ENCODE data around the gene CIRBP.

The CIRBP gene

DNA sequence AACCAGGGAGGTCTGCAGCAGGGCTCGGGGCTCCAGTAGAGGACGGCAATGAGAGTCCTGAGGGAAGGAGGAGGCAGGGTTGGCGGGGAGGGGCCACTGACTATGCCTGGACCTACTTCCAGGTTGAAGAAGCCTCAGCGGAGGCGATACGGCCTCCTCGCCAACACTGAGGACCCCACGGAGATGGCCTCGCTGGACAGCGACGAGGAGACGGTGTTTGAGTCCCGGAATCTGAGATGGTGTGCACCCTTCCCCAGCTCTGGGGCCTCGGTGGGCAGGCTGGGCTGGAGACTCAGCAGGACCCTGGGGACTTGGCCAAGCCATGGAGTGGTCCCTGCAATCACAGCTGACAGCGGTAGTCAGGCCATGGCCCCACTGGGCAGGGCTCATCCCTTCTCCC is 7.9 kb downstream of the CIRBP start:
- no peak for DNase-seq

GRCh38 chr19:1278074-1278473 is 8.9 kb downstream of the CIRBP start:
- no peak for DNase-seq

DNA sequence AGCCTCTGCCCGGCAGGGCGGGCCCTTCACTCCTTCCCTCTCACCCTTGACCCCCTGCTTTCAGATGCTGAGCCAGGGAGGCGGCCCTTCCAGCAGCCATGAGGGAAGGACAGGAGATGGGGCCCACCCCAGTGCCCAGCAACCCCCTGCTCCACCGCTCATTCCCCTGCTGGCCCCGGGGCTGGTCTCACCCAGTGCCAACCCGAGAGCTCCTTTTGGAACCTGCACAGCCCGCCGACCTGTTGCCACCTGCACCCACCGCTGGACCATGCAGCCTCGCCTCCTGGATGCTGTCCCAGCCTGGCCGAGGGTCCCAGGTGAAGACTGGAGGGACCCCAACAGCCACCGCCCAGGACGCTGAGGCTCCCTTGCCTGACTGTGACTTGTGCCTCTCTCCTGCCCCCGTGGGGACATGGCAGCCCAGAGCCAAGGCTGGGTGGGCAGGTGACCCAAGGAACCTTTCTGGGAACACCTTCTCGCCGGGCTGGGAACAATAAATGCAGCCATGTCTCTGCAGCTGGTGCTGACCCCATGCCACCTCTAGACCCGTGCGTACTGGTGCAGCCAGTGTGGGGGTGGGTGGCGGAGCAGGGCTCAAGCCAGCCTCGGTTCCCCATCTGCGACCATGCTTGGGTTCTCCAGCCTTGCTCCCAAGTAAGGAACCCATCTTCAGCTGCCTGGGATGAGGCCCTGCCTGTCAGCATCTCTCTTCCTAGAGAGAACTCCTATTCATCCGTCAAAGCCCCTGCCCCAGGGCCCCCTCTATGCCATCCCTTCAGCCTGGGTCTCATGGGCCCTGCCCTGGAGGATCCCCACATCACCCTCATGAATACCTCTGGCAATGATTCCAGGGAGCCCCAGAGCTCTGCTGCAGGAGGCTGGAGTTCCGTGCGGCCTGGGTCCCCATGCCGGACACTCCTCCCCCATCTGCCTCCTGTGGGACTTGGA is 9.9 kb downstream of the CIRBP start:
- no peak for DNase-seq

DNA sequence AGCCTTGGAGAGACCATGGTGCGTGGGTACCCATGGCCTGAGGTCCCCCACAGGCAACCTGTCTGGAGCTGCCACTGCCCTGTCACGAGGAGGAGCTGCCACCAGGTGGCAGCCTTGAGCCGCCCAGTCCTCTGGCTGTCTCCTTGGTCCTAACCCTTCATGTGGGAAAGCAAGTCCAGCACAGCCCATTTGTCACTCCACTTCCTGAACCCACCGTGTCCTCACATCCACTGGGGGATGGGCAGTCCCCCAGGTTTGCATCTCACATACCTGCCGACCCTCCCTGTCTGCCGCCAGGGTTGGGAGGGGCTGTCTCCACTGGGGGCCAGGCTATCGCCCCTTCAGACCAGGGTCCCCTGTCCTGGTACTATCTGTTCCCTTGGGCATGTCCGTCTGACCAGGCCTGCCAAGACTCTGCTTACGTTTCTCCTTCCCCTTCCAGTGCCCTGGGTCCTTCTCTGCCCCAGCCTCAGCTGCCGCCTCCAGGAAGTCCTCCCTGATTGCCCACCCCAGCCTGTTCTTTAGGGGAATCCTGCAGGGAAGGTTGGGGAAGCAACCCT is 10.7 kb downstream of the CIRBP start:
- peak in 48 of 51 donors; percentile 27 to 89 (median 70) for DNase-seq

DNA sequence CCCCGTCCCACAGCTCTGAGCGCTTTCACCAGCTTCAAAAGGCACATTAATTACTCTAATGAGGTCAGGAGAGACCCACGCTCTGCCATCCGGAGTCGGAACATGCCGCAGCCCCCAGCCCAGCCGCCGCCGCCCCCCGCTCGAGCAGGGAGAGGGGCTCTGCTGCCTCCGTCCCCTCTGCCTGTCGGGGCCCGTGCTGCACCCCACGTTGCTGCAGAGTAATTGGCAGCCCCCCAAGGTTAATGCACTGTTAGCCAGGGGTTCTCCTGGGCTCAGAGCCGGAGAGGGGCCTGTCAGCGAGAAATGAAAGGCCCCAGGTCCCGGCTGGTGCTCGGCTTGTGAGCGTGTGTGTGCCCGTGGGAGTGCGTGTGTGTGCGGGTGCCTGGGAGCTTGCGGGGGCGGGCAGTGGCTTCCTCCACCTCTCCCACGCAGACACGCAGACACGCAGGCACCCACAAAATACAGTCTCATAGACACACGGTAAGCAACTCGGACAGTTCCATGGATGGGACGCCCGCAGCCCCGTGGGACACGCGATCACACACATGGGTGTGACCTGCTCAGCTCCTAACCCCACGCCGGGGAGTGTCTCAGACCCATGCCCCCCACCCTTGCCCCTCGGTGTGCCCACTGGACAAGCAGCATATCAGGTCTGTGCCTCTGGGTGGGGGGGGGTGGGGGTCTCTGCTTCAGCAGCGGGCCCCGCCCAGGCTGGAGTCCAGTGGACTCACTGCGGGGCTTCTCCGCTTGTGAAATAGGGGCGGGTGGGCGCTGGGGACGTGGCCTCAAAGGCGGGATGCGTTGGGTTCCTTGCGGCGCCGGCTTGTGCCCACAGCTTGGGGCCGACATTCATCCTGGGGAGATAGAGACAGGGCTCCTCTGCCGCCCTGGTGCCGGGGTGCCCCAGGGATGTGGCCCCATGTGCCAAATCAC is 11.8 kb downstream of the CIRBP start:
- DNase-seq, result no peak

GRCh38 chr19:1281569-1282287 is 12.6 kb downstream of the CIRBP start:
- no peak for DNase-seq

DNA sequence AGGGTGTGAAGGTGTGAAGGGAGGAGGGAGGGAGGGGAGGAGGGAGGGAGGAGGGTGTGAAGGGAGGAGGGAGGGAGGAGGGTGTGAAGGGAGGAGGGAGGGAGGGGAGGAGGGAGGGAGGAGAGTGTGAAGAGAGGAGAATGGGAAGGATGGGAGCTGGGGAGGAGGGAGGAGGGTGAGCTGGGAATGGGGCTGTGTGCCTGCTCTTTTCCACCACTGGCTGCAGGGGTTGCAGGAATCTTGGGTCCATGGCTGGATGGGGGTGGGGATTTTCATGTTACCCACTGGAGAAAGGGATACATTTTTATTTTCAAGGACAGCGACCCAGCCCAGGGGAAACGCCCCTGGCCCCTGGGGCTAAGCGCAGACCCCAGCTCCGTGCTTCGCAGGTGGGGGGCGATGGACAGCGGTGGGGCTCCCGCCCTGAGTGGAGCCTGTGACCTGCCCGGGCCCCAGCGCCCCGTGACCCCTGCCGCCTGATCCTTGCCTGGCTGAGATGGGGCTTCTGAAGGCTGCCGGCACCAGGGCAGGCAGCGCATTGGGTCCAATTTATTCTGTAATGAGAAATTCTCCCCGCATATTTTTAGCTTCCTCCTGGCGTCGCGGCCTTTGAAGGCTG is 13.6 kb downstream of the CIRBP start:
- DNase-seq, result no peak

DNA sequence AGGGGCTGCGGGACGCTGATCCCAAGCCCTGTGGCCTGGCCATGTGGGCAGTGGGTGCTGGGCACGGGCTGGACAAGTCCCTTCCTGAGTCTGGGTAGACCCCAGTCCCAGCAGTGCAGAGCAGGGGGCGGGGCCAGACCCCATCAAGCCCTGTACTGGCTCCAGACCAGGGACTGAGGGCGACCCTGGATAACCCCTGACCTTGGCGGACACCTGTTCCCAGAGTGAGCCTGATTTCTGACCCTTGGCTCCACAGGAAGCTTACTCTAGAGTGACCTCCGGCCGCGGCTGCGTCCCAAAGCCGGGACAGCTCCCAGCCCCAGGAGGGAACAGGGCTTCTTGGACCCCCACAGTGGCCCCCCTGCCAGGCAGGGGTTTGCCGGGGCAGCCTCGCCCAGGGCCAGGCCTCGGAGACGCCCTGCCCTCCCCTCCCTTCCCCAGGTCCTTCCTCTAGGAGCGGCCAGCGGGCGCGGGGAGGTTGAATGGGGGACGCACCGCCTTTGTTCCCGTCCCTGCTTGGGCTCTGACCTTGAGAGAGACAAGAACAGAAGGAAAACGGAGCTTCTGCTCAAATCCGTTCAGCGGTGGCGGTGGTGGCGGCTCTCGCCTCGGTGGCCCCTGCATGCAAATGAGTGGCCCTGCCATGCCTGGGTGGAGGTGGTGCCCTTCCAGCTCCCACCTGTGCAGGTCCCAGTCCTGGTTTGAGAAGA is 14.2 kb downstream of the CIRBP start:
- no peak for DNase-seq

DNA sequence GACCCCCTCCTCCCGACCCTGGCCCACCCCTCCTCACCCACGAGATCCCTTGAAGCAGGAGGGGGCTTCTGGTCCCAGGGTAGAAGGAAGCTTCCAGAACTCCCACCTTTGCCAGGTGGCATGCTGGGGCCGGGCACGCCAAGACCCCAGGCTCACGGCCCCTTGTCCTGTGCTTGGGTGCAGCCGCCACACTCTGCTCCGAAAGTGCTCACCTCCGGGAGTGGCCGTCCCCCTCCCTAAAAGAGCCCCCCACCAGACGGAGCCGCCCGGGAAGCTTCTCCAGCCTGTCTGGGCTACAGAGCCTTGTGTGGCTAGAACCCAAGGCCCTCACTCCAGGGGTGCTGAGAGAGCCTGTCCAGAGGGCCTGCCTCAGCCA is 14.8 kb downstream of the CIRBP start:
- no peak for DNase-seq

DNA sequence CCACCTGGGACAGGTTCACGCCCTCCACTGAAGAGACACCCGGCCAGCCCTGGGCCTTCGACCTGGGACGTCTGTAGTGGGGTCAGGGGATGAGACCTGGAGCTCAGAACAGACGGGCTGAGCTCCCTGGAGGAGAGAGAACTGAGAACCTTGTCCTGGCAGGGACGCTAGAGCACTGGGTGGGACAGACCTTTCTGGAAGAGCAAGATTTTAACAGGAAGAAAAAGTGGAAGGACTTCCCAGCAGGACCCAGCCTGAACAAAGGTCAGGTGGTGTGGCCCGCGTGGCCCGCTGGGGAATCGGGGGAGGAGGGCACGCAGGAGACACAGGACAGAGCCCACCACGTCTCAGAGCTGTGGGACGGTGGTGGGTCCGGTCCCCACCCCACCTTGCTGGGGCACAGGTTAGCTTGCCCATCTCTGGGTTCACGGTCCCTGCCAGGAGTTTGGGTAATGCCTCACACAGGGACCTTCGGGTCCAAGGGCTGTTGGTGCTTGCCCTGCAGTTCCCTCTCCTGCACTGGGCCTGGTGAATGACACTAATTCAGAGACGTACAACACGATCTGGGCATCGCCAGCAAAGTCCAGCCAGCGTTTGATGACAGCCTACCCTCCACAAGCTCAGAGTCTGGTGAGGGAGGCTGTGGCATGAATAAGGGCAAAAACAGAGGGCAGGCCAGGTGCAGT is 15.3 kb downstream of the CIRBP start:
- DNase-seq, result no peak

DNA sequence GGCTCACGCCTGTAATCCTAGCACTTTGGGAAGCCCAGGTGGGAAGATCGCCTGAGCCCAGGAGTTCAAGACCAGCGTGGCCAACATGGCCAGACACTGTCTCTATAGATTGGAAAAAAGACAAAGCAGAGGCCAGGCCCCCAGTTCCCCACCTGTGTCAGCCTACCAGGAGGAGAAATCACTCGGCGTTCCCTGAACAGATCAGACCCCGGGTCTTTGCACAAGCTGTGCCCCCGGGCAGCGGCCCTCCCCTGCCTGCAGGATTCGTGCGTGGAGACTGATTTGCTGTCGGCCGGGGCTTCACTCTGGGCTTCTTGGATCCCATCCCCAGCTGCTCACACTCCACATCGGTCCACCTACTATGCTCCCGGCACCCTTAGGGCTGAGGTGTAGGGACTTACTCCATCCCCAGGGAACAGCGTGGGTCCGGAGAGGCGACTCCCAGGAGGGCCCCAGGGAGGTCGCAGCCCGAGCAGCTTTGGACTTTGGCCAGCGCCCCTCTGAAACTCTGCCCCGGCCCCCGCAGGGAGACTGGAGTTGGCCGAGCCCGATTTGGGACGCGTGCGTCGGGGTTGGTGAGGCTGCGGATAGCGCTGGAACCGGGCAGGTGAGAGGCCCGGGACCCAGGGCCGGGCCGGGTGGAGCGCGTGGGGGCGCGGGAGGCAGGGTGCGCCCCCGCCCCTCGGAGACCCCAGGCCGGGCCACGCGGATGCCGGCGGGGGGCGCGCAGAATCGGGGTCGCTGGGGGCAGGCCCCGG is 16.0 kb downstream of the CIRBP start:
- DNase-seq, result no peak

GRCh38 chr19:1285737-1286360 is 16.7 kb downstream of the CIRBP start, which contains the start of gene EFNA2:
Gene EFNA2 (plus strand): TSS chr19:1285873. CDS start chr19:1286169, 296 bp downstream.
- peak in 1 of 51 donors; percentile 29 for DNase-seq

- DNase-seq, result no peak
Measured at GRCh38 chr19:1286487-1287353, 17.6 kb downstream of the CIRBP start.

DNA sequence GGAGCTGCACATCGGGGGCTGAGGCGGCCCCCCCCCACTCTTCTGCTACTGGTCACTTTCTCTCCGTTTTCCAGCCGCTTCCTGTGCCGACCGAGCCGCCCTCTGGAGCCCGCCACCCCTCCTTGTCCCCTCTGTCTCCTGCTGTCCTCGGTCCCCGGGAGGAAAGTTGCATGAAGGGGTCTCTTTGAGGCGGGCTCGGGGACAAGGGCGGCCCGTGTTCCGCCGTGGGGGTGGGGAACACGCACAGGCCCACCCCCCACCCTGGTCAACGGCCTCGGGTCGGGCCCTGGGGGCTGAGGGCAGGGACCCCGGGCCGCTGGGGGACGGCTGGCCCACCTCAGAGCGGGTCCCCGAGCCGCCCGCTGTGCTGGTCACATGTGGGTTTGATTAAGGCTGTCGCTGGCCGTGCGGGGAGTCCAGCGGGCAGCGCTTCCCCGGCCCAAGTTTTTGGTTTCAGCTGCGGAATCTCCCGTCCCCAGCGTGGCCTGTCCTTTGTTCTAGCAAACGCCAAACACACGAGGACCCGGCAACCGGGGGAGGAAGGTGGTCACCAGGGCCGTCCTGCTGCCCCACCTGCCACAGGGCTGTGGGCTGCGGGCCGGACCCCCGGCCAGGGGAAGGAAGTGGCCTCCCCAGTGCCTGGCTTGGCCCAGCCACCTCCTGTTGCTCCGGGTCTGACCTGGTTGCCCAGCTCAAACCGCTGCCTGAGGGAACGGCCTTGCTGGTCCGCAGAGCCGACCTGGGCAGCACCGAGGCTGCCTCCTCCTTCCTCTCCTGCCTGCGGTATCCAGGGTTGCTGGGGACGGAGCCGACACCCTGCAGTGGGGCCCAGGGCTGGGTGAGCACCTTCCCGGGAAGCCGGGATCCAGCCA is 18.5 kb downstream of the CIRBP start:
- no peak for DNase-seq

DNA sequence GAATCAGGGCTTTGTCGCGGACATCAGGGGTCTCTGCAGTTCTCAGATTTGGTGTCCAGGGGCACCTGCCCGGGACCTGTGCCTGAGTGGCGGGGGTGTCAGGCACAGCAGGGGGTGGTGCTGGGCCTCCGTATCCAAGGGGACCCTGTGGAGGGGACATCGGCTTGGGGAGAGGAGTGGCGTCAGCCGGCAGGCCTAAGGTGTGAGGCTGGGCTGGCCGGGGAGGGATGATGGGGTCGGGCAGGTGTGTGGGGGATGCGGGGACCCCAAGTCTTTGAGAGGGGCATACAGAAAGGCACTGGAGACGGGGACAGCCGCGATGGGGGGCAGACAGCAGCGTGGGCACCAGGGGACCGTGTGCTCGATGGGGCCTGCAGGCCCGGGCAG is 19.1 kb downstream of the CIRBP start:
- DNase-seq, result no peak
